ENCODE measurements around the gene CACNA1G.

The CACNA1G gene

DNA sequence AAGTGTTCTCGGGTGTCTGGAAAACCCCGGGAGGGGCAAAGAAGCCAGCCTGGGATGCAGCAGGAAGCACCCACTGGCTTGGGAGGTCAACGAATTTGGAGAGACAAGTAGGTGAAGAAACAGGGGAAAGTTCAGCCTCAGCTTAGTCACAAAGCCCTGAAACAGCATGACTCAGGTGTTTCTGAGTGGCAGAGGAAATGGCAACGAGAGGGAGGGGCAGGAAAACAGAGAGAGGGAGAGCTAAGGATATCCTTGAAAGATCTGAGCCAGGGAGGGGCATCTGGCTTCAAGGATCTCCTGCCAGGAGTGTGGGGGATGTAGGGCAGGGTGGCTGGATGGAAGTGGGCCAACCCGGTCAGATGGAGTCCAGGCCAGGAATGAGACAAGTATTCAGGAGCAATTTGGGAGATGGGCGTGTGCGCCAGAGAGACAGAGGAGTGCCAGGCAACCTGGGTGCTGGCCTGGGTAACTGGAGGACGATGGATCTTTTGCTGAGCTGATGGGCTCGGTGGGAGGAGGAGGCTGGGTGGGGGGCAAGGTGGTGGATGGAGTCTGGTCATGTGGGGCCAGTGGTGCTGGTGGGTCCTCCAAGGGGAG is 101.4 kb downstream of the CACNA1G start:
- Histone ChIP-seq H3K9me3 (ENCODE audit: low read length) (no peaks in the 10 kb centered on the region), H3F3A (ENCODE audit: insufficient read depth, low read length) (no peaks in the 10 kb centered on the region), H3K79me2 (ENCODE audit: insufficient read depth, low read length) (no peaks in the 10 kb centered on the region), H3K27me3 (ENCODE audit: insufficient read depth, low read length) (no peaks in the 10 kb centered on the region; the same call in 1 of the 2 replicates), H3K4me3 (ENCODE audit: low read depth, low read length, poor library complexity, severe bottlenecking) (no peak overlapping the region), H3K9ac (ENCODE audit: low read length) (no peak overlapping the region), H3K27ac (ENCODE audit: low read depth, low read length, poor library complexity, severe bottlenecking) (no peak overlapping the region), H3K9me2 (ENCODE audit: low read depth, low read length) (no peaks in the 10 kb centered on the region), H3K36me3 (ENCODE audit: insufficient read depth, low read length) (no peaks in the 10 kb centered on the region), H2AFZ (ENCODE audit: low read length) (no peak overlapping the region), H4K20me1 (ENCODE audit: insufficient read depth, low read length) (no peaks in the 10 kb centered on the region), H3K4me2 (ENCODE audit: low read length) (no peak overlapping the region), H3K4me1 (ENCODE audit: insufficient read depth, low read length, severe bottlenecking) (no peaks in the 10 kb centered on the region)
- TF ChIP-seq, protein P1, sequence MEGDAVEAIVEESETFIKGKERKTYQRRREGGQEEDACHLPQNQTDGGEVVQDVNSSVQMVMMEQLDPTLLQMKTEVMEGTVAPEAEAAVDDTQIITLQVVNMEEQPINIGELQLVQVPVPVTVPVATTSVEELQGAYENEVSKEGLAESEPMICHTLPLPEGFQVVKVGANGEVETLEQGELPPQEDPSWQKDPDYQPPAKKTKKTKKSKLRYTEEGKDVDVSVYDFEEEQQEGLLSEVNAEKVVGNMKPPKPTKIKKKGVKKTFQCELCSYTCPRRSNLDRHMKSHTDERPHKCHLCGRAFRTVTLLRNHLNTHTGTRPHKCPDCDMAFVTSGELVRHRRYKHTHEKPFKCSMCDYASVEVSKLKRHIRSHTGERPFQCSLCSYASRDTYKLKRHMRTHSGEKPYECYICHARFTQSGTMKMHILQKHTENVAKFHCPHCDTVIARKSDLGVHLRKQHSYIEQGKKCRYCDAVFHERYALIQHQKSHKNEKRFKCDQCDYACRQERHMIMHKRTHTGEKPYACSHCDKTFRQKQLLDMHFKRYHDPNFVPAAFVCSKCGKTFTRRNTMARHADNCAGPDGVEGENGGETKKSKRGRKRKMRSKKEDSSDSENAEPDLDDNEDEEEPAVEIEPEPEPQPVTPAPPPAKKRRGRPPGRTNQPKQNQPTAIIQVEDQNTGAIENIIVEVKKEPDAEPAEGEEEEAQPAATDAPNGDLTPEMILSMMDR (IDR thresholded peaks at IDR 0.05; ENCODE audit: low read length): no peak
- TF ChIP-seq EZH2 (IDR thresholded peaks at IDR 0.05; ENCODE audit: borderline replicate concordance, low read length): no peak

DNA sequence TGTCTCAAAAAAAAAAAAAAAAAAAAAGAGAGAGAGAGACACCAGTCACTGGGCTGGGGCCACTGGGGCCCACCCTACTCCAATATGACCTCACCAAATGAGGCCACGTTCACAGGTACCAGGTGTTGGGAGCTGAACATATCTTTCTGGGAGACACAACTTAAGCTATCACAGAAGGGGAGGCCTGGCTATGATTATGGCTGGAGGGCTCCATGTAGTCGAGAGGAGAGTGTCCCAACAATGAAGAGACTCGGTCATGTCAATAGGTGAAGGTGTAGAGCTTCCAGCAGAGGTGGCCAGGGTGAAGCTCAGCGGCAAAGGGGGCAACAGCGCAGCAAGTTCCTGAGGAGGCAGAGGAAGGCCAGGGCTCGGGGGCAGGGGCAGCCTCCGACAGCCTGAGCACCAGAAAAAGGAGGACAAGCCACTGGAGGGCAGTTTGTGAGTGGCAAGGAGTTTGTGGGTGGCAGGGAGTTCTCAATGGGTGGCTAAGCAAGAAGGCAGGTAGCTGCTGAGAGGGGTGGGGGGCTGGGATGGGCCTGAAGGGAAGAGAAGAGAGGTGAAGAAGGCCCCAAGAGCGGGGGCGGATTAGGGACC is 102.2 kb downstream of the CACNA1G start:
- H3F3A ChIP-seq (ENCODE audit: insufficient read depth, low read length): no peaks in the 10 kb centered on the region

DNA sequence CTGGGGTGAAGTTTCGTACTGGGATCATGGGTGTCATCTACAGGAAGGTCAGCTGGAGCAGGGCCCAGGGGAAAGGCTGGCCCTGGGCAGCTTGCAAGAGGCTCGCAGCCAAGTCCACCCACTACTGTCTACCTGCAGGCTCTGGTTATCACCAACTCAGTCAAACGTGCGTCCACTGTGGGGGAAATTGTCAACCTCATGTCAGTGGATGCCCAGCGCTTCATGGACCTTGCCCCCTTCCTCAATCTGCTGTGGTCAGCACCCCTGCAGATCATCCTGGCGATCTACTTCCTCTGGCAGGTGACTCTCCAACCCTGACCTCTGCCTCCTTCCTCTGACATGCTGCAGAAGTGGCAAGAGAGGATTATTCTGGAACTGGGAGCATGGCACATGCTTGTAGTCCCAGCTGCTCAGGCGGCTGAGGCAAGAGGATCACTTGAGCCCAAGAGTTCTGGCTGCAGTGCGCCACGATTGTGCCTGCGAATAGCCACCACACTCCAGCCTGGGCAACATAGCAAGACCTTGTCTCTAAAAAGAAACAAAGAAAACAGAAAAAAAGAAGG is 103.4 kb downstream of the CACNA1G start:
- Histone ChIP-seq H3K4me2 (ENCODE audit: low read length) (no peak overlapping the region), H3K4me3 (ENCODE audit: low read depth, low read length, poor library complexity, severe bottlenecking) (no peak overlapping the region), H4K20me1 (ENCODE audit: insufficient read depth, low read length) (no peaks in the 10 kb centered on the region), H2AFZ (ENCODE audit: low read length) (no peak overlapping the region), H3K79me2 (ENCODE audit: insufficient read depth, low read length) (no peaks in the 10 kb centered on the region), H3K9me2 (ENCODE audit: low read depth, low read length) (no peaks in the 10 kb centered on the region), H3K9ac (ENCODE audit: low read length) (no peak overlapping the region), H3K36me3 (ENCODE audit: insufficient read depth, low read length) (no peaks in the 10 kb centered on the region), H3F3A (ENCODE audit: insufficient read depth, low read length) (no peaks in the 10 kb centered on the region), H3K27me3 (ENCODE audit: insufficient read depth, low read length) (peaks cover under 1% of the 10 kb centered on the region; the same call in 1 of the 2 replicates), H3K9me3 (ENCODE audit: low read length) (no peaks in the 10 kb centered on the region), H3K27ac (ENCODE audit: low read depth, low read length, poor library complexity, severe bottlenecking) (no peak overlapping the region), H3K4me1 (ENCODE audit: insufficient read depth, low read length, severe bottlenecking) (no peaks in the 10 kb centered on the region)
- no peak for TF ChIP-seq EZH2 (IDR thresholded peaks at IDR 0.05; ENCODE audit: borderline replicate concordance, low read length)
- TF ChIP-seq, protein P1 (IDR thresholded peaks at IDR 0.05; ENCODE audit: low read length): no peak

More for the DNA sequence above, 102.2 kb downstream of the CACNA1G start:
- Histone ChIP-seq H3K4me1 (ENCODE audit: insufficient read depth, low read length, severe bottlenecking) (no peaks in the 10 kb centered on the region), H3K79me2 (ENCODE audit: insufficient read depth, low read length) (no peaks in the 10 kb centered on the region), H3K4me2 (ENCODE audit: low read length) (no peak overlapping the region), H4K20me1 (ENCODE audit: insufficient read depth, low read length) (no peaks in the 10 kb centered on the region), H3K27ac (ENCODE audit: low read depth, low read length, poor library complexity, severe bottlenecking) (no peak overlapping the region), H3K9me3 (ENCODE audit: low read length) (no peaks in the 10 kb centered on the region), H3K9ac (ENCODE audit: low read length) (no peak overlapping the region), H2AFZ (ENCODE audit: low read length) (no peak overlapping the region), H3K36me3 (ENCODE audit: insufficient read depth, low read length) (no peaks in the 10 kb centered on the region), H3K27me3 (ENCODE audit: insufficient read depth, low read length) (no peaks in the 10 kb centered on the region; the same call in 1 of the 2 replicates), H3K4me3 (ENCODE audit: low read depth, low read length, poor library complexity, severe bottlenecking) (no peak overlapping the region), H3K9me2 (ENCODE audit: low read depth, low read length) (no peaks in the 10 kb centered on the region)
- TF ChIP-seq, protein P1 (IDR thresholded peaks at IDR 0.05; ENCODE audit: low read length): no peak
- no peak for TF ChIP-seq EZH2 (IDR thresholded peaks at IDR 0.05; ENCODE audit: borderline replicate concordance, low read length)
